WI38 (cell line): ENCODE results near the gene HFE.
"Not testable (repeated sequence)": the region's sequence is repeated elsewhere in the genome, so short reads cannot be mapped to it uniquely, and the experiment has no call there.

ENCODE experiments used
- H3K4me3 ChIP-seq: 2 replicates; pipeline ENCODE4 v1.5.1; 2011; ENCODE audit warnings: low read depth, mild to moderate bottlenecking, control low read depth, low read length
- CTCF ChIP-seq: IDR thresholded peaks from 2 replicates; pipeline ENCODE4 v1.5.1; 2012; ENCODE audit warnings: low read depth, mild to moderate bottlenecking, control low read depth, low read length

The HFE gene

GRCh38 chr6:26087284-26088115, at the start of gene HFE:
Gene HFE, plus strand, starts transcription at chr6:26087429. Its CDS starts 12 bp downstream, at chr6:26087441.
- peak within 1 kb of the TSS; percentile 74 for H3K4me3 ChIP-seq
- no peak for TF ChIP-seq CTCF

- H3K4me3 ChIP-seq: no peak overlapping the region
- no peak for TF ChIP-seq CTCF
These were observed 45.3 kb upstream of the HFE start for GRCh38 chr6:26041946-26042345.

GRCh38 chr6:26043384-26044139, 43.7 kb upstream of the HFE start:
- peak overlapping the region; percentile 65 for H3K4me3 ChIP-seq

GRCh38 chr6:26044140-26045064, 42.8 kb upstream of the HFE start:
- H3K4me3 ChIP-seq: peak overlapping the region; percentile 65
- TF ChIP-seq CTCF: no peak

More at GRCh38 chr6:26043384-26044139, 43.7 kb upstream of the HFE start:
- no peak for TF ChIP-seq CTCF

GRCh38 chr6:26045065-26045927, 41.9 kb upstream of the HFE start:
- H3K4me3 ChIP-seq: peak overlapping the region; percentile 65
- no peak for TF ChIP-seq CTCF

GRCh38 chr6:26045928-26046368, 41.3 kb upstream of the HFE start:
- TF ChIP-seq CTCF: no peak
- peak overlapping the region; percentile 65 for H3K4me3 ChIP-seq

GRCh38 chr6:26047329-26047728, 39.9 kb upstream of the HFE start:
- not testable (repeated sequence) for H3K4me3 ChIP-seq
